GM18858 (cell line): Measurements from ENCODE around the gene MSL1.
"Not testable (repeated sequence)": the region's sequence is repeated elsewhere in the genome, so short reads cannot be mapped to it uniquely, and the experiment has no call there.

Experiments used
- ATAC-seq: cut with Tn5 transposase; IDR thresholded peaks from one replicate; pipeline ENCODE4 v1.9.1; 2021; ENCODE audit not compliant: unreplicated experiment

The MSL1 gene

DNA sequence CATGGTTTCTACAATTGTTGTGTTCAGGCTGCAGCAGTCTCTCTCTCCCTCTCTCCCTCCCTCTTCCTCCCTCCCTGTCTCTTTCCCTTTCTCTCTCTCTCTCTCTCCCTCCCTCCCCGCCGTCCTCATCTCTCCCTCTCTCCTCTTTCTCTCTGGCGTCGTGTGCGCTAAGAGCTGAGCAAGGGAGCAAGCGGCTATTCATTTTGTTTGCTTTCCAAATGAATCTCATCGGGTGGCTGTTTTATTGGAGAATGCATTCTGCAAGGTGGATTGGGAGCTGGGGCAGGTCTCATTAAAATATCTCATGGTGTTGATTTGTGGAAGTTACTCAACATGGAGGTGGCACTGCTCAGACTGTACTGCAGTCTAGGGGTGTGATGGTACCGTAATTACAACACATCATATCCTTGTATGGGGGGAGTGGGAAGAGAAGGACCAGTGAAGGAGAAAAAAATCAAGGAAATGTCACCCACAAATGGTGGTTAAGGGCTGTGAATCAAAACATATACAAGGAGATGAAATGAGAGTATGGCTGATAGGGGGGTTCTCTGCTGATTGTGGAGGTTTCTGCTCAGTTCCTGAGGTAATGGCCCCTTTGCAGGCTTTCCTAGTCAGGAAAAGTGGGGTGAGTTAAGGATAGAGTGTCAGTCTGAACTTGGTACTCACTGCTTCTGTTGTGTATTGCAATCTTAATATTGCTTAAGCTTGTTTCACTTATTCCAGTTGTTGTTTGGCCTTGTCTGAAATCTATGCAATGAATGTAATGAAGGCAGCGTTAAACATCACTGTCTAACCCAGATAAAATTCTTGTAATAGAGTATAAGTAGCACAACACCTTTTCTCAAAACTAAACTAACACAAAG, 2.7 kb downstream of the MSL1 start:
- ATAC-seq = no peak

DNA sequence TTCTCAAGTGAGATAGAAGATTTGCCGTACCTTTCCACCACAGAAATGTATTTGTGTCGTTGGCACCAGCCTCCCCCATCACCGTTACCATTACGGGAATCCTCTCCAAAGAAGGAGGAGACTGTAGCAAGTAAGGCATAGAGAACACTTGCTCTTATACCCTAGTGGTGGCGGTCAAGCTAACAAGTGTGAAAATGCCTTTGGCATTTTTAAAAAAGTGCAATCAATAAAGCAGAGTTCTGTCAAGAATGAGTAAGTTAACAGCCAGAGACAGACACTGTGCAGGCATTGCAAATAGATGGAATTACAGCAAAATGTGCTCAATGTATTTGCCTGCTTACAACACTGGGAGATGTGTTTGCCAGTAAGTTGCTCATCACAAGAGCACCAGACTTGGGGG, 7.7 kb downstream of the MSL1 start:
- no peak for ATAC-seq

DNA sequence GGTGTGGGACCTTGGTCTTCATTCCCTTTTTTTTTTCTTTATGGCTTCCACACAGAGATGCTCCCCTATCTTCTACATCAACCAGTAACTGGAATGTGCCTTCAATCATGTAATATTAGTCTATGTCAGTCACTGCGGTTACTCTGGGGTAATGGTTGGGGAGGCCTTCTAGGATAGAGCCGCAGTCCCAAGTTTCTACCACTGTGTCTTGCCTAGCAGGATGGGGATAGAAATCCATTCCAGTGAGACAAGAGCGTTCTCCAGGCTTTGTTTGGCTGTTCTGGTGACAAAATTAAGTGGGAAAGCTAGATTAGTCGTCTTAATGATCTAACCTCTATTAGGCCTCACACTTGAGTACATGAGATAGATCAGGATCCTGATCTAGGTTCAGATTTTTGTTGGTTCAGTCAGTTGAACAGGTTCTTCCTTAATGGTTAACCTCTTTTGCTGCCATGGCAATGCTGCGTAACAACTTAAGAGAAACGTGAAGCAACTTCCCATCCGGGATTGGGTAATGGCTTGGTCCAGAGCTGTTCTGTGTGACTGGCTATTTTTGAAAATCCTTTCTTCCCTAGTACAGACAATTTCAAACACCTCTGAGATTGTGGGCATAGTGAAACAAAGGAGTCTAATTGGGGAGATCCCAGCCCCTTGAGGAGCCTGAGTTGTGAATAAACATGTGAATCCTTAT, 8.7 kb downstream of the MSL1 start:
- ATAC-seq = no peak

DNA sequence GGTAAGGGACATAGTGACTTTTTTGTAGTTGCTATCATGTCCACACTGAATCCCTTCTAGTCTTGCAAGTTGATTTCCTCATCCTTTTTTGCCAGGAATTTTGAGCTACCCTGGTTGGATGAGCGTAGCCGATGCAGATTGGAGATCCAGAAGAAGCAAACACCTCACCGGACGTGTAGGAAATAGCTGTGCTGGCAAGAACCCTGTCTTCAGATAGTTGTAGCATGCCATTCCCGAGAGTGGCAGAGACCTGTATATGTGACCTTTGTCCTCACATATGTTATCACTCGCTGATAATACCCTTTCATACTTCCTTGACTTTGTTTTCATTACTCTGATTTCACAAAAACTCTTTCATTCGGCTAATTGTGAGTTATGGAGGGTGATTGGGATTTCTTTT, 12.4 kb downstream of the MSL1 start:
- ATAC-seq = no peak

DNA sequence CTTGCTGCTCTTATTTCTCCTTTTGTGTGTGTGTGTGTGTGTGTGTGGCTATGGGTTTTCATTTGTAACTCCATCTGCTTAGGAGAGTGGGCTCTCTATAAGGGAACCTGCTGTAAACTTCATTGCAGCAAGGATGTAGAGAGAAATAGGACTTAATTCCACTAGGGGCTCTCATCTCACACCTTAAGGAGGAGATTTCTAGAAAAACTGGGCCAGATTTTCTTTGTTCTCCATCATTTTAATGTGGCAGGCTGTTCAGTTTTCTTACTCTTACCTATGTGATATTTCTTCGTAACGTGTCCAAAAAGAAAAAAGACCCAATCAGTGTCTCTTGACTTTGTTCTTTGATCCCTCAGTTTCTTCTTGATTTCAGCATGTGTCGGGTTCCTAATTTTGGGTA, 14.0 kb downstream of the MSL1 start:
- ATAC-seq = no peak

DNA sequence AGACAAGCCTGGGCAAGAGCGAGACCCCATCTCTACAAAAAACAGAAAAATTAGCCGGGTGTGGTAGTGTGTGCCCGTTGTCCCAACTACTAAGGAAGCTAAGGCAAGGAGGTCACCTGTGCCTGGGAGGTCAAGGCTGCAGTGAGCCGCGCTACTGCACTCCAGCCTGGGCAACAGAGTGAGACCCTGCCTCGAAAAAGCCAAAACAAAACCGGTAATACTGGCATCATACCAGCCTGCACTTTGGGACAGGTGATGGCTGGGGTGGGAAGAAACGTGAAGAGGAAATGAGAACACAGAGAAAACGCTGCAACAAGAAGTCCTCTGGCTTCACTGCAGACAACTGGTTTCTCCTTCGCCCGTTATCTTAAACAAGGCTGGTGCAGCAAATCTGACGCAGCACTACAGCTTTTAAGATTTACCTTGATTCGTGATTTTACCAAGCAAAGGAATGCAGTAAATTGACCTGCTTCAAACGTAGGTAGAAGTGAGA, 17.8 kb downstream of the MSL1 start:
- peak; percentile 9 for ATAC-seq

DNA sequence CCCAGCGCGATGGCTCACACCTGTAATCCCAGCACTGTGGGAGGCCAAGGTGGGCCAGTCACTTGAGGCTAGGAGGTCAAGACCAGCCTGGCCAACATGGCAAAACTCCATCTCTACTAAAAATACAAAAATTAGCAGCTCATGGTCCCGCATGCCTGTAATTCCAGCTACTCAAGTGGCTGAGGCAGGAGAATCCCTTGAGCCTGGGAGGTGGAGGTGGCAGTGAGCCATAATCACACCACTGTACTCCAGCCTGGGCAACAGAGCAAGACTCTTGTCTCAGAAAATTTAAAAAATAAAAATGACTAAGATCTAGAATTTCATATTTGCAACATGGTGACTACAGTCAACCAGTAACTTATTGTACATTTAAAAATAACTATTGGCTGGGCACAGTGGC, 21.4 kb downstream of the MSL1 start:
- not testable (repeated sequence) for ATAC-seq

DNA sequence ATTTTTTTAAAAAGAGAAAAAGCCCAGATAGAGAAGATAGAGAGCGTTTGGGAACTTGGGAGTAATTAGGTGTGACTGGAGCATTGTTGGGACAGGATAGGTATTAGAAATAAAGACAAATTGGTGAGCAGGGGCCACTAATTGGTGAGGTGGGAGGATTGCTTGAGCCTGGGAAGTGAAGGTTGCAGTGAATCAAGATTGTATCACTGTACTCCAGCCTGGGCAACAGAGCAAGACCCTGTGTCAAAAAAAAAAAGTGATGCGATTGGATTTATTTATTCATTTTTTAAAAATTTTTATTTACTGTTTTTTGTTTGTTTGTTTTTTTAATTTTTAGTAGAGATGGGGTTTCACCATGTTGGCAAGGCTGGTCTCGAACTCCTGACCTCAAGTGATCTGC, 23.7 kb downstream of the MSL1 start:
- no peak for ATAC-seq

DNA sequence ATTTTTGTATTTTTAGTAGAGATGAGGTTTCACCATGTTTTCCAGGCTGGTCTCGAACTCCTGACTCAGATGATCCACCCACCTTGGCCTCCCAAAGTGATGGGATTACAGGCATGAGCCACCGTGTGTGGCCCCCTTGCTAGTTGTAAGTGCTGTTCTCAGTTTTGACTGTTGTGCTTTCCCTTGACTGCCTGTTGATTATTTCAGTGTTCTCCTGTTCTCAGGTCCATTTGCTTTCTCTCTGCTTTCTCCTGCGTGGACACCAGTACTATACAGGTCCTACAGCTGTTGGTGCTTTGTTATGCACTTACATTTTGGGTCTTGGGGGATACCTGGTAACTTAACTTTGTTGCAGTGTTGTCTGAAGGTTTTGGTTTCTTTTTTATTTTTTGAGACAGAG, 26.8 kb downstream of the MSL1 start:
- no peak for ATAC-seq

DNA sequence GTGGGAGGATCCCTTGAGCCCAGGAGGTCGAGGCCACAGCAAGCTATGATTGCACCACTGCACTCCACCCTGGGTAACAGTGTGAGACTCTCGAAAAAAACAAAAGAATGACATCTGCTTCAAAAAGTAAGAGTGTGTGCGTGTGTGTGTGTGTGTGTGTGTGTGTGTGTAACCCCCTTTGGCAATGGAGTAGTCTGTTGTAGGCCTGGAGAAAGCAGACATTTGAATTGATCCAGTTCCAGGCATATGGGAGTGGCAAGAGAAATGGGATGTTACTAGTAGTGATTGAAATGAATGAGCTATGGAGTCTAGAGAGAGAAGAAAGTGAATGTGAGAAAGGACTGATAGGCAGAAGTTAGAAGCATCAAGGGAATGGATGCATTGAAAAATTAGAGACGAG, 28.5 kb downstream of the MSL1 start:
- ATAC-seq = no peak

DNA sequence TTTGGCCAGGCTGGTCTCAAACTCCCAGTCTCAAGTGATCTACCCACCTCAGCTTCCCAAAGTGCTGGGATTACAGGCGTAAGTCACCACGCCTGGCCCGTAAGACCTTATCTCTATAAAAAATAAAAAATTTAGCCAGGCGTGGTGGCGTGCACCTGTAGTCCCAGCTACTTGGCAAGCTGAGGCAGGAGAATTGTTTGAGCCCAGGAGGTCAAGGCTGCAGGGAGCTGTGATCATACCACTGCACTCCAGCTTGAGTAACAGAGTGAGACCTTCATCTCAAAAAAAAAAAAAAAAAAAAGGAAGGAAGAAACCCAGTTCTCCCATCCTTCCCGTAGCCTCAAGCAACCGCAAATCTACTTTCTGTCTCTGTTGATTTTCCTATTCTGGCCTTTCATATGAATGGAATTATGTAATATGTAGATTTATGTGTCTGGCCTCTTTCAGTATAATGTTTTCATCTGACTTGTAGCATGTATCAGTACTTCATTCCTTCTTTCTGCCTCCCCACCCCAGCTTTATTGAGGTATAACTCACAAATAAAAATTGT, 29.7 kb downstream of the MSL1 start:
- no peak for ATAC-seq

DNA sequence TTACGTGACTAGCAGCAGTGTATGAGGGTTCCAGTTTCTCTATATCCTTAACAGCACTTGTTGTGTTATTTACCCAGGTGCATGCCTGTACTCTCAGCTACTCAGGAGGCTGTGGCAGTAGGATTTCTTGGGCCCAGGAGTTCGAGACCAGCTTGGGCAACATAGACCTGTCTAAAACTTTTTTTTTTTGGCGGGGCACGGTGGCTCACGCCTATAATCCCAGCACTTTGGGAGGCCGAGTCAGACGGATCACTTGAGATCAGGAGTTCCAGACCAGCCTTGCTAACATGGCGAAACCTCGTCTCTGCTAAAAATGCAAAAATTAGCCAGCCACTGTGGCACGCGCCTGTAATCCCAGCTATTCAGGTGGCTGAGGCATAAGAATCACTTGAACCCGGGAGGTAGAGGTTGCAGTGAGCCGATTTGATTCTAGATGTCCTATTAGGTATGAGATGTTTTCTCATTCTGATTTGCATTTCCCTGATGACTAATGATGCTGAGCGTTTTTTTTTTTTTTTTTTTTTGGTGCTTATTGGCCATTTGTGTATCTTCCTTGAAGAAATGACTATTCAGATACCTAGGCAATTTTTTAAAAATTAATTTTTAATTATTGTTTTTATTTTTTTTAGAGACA, 31.9 kb downstream of the MSL1 start:
- no peak for ATAC-seq

DNA sequence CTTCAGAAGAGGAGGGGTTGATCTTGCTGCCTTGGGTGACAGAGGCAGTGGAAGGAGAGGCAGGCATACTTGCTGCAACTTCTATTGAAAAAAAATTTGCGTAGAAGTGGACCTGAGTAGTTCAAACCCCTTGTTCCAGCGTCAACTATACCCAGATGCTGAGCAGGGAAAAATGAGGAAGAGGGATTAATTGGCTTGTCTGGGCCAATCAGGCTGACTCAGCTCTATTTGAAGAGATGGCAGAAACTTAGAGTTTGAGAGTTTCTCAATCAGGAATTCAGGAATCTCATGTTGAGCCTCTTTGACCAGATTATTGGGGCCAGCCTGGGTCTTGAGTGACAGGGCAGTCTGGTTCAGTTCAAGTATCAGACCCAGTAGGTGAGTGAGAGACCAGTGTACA, 36.2 kb downstream of the MSL1 start:
- ATAC-seq = no peak

DNA sequence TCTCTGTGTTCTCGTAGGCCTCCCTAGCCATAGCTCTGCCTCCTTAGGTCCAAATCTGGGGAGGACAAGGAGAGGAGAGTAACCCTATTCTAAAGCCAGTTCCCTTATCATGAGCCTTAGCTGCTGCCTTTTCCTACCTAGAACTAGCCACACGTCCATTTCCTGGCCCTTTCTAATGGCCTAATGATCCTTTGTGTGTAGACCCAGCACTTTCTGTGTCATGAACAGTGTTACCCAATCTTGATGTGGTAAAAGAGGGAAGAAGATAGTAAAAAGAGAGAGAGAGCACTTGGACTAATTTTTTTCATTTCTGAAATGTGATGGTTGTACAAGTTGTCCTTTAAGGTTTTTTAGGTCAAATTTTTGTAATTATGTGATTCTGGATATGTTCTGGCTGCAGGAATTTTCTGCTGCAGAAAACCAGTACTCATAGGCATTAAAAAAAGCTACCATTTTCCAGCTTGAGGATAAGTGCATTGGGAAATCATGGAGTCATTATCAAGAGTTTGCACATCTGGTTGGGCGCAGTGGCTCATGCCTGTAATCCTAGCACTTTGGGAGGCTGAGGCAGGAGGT, 36.8 kb downstream of the MSL1 start:
- no peak for ATAC-seq

DNA sequence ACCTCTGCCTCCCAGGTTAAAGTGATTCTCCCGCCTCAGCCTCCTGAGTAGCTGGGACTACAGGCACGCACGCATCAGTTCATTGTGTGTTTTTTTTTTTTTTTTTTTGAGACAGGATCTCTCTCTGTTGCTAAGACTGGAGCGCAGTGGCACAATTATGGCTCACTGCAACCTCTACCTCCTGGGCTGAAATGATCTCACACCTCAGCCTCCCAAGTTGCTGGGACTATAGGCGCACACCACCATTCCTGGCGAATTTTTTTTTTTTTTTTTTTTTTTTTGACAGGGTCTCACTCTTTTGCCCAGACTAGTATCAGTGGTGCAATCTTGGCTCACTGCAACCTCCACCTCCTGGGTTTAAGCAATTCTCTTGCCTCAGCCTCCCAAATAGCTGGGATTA, 37.7 kb downstream of the MSL1 start:
- no peak for ATAC-seq

DNA sequence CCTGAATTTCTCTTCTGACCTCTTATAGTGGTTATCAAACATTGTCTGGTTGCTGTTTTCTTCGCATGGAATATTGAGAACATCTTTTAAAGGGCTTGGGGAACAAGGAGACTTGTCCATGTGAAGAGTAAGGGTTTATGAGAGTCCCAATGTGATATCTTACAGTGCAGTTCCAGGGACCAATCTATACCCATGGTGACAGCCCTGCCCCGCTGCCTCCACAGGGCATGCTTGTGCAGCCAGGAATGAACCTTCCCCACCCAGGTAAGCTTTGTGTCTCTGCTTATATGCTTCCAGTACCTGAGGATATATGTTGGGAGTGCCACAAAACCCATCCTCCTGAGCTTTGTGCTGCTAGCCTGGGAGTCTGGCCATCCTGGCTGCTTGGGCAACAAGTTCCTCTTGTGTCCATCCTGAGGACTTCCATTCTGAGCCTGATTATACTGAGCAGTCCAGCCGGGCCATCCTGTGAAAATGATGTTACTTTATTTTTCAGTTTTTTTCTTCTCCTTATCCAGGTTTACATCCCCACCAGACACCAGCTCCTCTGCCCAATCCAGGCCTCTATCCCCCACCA, 46.0 kb downstream of the MSL1 start:
- no peak for ATAC-seq

DNA sequence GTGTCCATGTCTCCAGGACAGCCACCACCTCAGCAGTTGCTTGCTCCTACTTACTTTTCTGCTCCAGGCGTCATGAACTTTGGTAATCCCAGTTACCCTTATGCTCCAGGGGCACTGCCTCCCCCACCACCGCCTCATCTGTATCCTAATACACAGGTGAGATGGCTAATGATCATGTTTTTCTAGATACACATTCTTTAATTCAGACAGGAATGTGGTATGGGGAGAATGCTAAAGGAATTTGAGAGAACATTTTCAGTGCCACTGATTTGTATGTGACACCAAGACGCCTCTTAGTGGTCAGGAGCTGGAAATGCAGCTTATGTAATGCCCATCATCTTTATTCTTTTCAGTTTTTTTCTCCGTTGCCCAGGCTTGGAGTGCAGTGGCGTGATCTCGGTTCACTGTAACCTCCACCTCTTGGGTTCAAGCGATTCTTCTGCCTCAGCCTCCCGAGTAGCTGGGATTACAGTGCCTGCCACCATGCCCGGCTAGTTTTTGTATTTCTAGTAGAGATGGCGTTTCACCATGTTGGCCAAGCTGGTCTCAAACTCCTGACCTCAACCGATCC, 46.6 kb downstream of the MSL1 start:
- ATAC-seq = no peak

DNA sequence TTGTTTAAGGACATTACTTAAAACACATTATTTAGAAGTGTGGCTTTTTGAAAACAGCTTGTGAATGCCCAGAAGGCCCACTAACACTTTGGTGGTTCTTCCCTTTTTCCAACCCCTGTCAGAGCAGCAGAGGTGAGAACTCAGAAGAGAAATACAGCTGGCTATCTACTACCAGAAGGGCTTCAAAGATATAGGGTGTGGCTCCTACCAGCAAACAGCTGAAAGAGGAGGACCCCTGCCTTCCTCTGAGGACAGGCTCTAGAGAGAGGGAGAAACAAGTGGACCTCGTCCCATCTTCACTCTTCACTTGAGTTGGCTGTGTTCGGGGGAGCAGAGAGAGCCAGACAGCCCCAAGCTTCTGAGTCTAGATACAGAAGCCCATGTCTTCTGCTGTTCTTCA, 48.6 kb downstream of the MSL1 start:
- no peak for ATAC-seq

DNA sequence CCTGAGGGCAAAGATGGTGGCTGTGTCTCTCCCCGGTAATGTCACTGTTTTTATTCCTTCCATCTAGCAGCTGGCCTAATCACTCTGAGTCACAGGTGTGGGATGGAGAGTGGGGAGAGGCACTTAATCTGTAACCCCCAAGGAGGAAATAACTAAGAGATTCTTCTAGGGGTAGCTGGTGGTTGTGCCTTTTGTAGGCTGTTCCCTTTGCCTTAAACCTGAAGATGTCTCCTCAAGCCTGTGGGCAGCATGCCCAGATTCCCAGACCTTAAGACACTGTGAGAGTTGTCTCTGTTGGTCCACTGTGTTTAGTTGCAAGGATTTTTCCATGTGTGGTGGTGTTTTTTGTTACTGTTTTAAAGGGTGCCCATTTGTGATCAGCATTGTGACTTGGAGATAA, 50.0 kb downstream of the MSL1 start:
- no peak for ATAC-seq

DNA sequence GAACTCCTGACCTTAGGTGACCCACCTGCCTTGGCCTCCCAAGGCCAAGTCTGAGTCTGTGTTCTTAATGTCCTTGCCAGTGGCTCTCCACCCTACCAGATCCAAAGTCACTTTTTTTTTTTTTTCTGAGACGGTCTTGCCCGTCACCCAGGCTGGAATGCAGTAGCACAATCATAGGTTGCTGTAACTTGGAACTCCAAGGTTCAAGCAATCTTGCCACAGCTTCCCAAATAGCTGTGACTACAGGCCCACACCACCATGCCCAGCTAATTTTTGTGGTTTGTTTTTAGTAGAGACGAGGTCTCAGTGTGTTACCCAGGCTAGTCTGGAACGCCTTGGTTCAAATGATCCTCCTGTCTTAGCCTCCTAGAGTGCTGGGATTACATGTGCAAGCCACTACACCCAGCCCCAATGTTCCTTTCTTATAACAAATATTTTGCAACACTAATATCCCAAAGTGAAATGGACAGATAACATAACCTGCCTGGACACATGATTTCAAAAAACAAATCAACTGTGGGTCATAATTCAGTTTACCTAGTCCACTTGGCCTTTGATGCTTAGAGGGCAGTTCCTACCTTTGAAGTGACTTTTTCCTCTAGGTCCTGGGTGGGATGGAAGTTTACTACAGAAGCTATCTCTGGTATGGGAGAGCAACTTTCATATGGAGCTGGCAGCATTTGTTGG, 51.5 kb downstream of the MSL1 start:
- ATAC-seq = no peak
